22Rv1 (cell line): ENCODE data around the gene FCHSD1.

Experiments
- CTCF ChIP-seq: fragments of 450-650 bp; IDR thresholded peaks from 2 replicates; pipeline ENCODE4 v1.5.1; 2017; ENCODE audit warnings: mild to moderate bottlenecking
- ZFX ChIP-seq: fragments of 450-650 bp; IDR thresholded peaks from 2 replicates; pipeline ENCODE4 v1.6.1; 2017; ENCODE audit warnings: antibody characterized with exemption, borderline replicate concordance

- TF ChIP-seq CTCF (no peak), ZFX (no peak)
These were observed 29.6 kb upstream of the FCHSD1 start for GRCh38 chr5:141680751-141681201.
